SK-N-SH (cell line): ENCODE measurements around the gene TEX52. TPM values are rescaled to one million over a fixed set of nuclear protein-coding genes. Genes with fewer than 3 reads are reported as not detected.

Experiments used
- EP300 ChIP-seq, 2 experiments: IDR thresholded peaks; 2 replicates each; pipeline versions ENCODE4 v1.4.0 to v1.6.1; 2012; ENCODE audit warnings: borderline replicate concordance in 1 of 2, low read depth in 1 of 2, low read length in 1 of 2
- EZH2phosphoT487 ChIP-seq: fragments of 200-600 bp; sonication (generic); IDR thresholded peaks from 2 replicates; pipeline ENCODE4 v1.6.1; 2017; ENCODE audit warnings: low read depth, mixed run types, mild to moderate bottlenecking, antibody characterized with exemption, moderate library complexity, borderline replicate concordance
- FOSL2 ChIP-seq: IDR thresholded peaks from 2 replicates; pipeline ENCODE4 v1.4.0; 2012; ENCODE audit warnings: low read depth, mild to moderate bottlenecking, moderate library complexity, borderline replicate concordance
- FOXJ3 ChIP-seq: sonication (generic); formaldehyde crosslinking; IDR thresholded peaks from 2 replicates; pipeline ENCODE4 v1.5.1; 2020; ENCODE audit warnings: mild to moderate bottlenecking, missing genetic modification reagents
- FOXM1 ChIP-seq: IDR thresholded peaks from 2 replicates; pipeline ENCODE4 v1.4.0; 2012; ENCODE audit warnings: low read depth, mild to moderate bottlenecking
- GABPA ChIP-seq: IDR thresholded peaks from 2 replicates; pipeline ENCODE4 v1.4.0; 2012; ENCODE audit warnings: low read depth, mild to moderate bottlenecking
- GATA2 ChIP-seq: sonication (generic); formaldehyde crosslinking; IDR thresholded peaks from 2 replicates; pipeline ENCODE4 v1.5.0; 2020; ENCODE audit warnings: mild to moderate bottlenecking, missing genetic modification reagents
- JUND ChIP-seq: IDR thresholded peaks from 2 replicates; pipeline ENCODE4 v1.4.0; 2012
- MXI1 ChIP-seq: IDR thresholded peaks from 2 replicates; pipeline ENCODE4 v1.6.1; 2012; ENCODE audit warnings: mild to moderate bottlenecking, low read depth, low read length, improper control_type of control experiment
- NRF1 ChIP-seq: IDR thresholded peaks from 2 replicates; pipeline ENCODE4 v1.6.1; 2012; ENCODE audit warnings: low read depth, mild to moderate bottlenecking, low read length
- POLR2AphosphoS5 ChIP-seq: IDR thresholded peaks from 2 replicates; pipeline ENCODE4 v1.6.1; 2012; ENCODE audit warnings: low read depth, low read length
- RXRA ChIP-seq: IDR thresholded peaks from 2 replicates; pipeline ENCODE4 v1.4.0; 2012; ENCODE audit warnings: low read depth, mild to moderate bottlenecking, borderline replicate concordance
- SIN3A ChIP-seq: IDR thresholded peaks from 2 replicates; pipeline ENCODE4 v1.6.1; 2012; ENCODE audit warnings: low read depth, mild to moderate bottlenecking, low read length, moderate library complexity, borderline replicate concordance
- SMC3 ChIP-seq: IDR thresholded peaks from 2 replicates; pipeline ENCODE4 v1.6.1; 2012; ENCODE audit warnings: low read depth, low read length, improper control_type of control experiment
- TAF1 ChIP-seq: IDR thresholded peaks from 2 replicates; pipeline ENCODE4 v1.6.1; 2012; ENCODE audit warnings: low read depth, mild to moderate bottlenecking, low read length, moderate library complexity, borderline replicate concordance
- TCF12 ChIP-seq: IDR thresholded peaks from 2 replicates; pipeline ENCODE4 v1.4.0; 2012
- TEAD4 ChIP-seq: IDR thresholded peaks from 2 replicates; pipeline ENCODE4 v1.4.0; 2012; ENCODE audit warnings: mild to moderate bottlenecking, borderline replicate concordance; ENCODE audit not compliant: insufficient read depth
- polyA plus RNA-seq, 3 experiments: library from polyadenylated mRNA; depleted of rRNA; stranded (reverse); fragments of >200 nt; gene quantifications; 2 replicates each; pipeline ENCODE4 v1.2.3, GENCODE V29; 2012
- TF ChIP-seq, protein P1 (sequence below): IDR thresholded peaks from 2 replicates; pipeline ENCODE4; 2012
- TF ChIP-seq, protein P2 (sequence below): IDR thresholded peaks from 2 replicates; pipeline ENCODE4 v1.4.0; 2012; ENCODE audit warnings: low read depth, borderline replicate concordance
- TF ChIP-seq, protein P3 (sequence below): IDR thresholded peaks from 2 replicates; pipeline ENCODE4 v1.6.1; 2012; ENCODE audit warnings: mild to moderate bottlenecking, low read depth, low read length, moderate library complexity
- TF ChIP-seq, protein P4 (sequence below): IDR thresholded peaks from 2 replicates; pipeline ENCODE4 v1.4.0; 2012; ENCODE audit warnings: low read depth, borderline replicate concordance

TEX52 gene
- polyA plus RNA-seq, 1 of the 3 experiments (the other 2 are of a cell fraction): not detected

DNA sequence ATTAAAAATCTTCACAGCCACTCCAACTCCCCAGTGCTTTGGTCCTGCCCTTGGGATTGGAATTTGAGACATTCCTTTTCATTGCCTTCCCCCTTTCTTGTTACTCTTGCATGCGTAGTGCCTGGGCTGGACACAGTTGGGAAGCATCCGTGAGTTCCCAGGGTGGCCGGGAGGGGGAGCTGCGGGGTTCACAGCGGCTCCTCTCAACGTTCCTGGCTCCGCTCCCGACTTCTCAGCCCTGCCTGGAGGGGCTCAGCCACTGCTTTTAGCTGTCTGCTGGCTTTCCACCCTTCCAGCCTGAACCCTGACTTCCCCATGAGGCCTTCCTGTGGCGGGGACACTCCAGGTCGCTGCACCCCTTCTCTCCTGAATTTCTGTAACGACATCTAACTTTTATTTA, 3.2 kb downstream of the TEX52 start (continued):
- TF ChIP-seq, protein P1, sequence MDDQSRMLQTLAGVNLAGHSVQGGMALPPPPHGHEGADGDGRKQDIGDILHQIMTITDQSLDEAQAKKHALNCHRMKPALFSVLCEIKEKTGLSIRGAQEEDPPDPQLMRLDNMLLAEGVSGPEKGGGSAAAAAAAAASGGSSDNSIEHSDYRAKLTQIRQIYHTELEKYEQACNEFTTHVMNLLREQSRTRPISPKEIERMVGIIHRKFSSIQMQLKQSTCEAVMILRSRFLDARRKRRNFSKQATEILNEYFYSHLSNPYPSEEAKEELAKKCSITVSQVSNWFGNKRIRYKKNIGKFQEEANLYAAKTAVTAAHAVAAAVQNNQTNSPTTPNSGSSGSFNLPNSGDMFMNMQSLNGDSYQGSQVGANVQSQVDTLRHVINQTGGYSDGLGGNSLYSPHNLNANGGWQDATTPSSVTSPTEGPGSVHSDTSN: no peak
- TF ChIP-seq EZH2phosphoT487 (no peak), FOXJ3 (CRISPR knock-in tag) (no peak), JUND (no peak), RXRA (no peak), MXI1 (no peak), GATA2 (no peak), SMC3 (peak; percentile 69), NRF1 (no peak), POLR2AphosphoS5 (no peak), SIN3A (no peak), TCF12 (no peak), TAF1 (no peak), FOSL2 (no peak), GABPA (no peak), TEAD4 (no peak), EP300 (IDR thresholded peaks at IDR 0.05; ENCODE audit: borderline replicate concordance in 1 of 2, low read depth in 1 of 2, low read length in 1 of 2) (no peak), FOXM1 (no peak)
- TF ChIP-seq, protein P2, sequence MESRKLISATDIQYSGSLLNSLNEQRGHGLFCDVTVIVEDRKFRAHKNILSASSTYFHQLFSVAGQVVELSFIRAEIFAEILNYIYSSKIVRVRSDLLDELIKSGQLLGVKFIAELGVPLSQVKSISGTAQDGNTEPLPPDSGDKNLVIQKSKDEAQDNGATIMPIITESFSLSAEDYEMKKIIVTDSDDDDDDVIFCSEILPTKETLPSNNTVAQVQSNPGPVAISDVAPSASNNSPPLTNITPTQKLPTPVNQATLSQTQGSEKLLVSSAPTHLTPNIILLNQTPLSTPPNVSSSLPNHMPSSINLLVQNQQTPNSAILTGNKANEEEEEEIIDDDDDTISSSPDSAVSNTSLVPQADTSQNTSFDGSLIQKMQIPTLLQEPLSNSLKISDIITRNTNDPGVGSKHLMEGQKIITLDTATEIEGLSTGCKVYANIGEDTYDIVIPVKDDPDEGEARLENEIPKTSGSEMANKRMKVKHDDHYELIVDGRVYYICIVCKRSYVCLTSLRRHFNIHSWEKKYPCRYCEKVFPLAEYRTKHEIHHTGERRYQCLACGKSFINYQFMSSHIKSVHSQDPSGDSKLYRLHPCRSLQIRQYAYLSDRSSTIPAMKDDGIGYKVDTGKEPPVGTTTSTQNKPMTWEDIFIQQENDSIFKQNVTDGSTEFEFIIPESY: no peak
- TF ChIP-seq, protein P3, sequence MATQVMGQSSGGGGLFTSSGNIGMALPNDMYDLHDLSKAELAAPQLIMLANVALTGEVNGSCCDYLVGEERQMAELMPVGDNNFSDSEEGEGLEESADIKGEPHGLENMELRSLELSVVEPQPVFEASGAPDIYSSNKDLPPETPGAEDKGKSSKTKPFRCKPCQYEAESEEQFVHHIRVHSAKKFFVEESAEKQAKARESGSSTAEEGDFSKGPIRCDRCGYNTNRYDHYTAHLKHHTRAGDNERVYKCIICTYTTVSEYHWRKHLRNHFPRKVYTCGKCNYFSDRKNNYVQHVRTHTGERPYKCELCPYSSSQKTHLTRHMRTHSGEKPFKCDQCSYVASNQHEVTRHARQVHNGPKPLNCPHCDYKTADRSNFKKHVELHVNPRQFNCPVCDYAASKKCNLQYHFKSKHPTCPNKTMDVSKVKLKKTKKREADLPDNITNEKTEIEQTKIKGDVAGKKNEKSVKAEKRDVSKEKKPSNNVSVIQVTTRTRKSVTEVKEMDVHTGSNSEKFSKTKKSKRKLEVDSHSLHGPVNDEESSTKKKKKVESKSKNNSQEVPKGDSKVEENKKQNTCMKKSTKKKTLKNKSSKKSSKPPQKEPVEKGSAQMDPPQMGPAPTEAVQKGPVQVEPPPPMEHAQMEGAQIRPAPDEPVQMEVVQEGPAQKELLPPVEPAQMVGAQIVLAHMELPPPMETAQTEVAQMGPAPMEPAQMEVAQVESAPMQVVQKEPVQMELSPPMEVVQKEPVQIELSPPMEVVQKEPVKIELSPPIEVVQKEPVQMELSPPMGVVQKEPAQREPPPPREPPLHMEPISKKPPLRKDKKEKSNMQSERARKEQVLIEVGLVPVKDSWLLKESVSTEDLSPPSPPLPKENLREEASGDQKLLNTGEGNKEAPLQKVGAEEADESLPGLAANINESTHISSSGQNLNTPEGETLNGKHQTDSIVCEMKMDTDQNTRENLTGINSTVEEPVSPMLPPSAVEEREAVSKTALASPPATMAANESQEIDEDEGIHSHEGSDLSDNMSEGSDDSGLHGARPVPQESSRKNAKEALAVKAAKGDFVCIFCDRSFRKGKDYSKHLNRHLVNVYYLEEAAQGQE: no peak
- TF ChIP-seq, protein P4, sequence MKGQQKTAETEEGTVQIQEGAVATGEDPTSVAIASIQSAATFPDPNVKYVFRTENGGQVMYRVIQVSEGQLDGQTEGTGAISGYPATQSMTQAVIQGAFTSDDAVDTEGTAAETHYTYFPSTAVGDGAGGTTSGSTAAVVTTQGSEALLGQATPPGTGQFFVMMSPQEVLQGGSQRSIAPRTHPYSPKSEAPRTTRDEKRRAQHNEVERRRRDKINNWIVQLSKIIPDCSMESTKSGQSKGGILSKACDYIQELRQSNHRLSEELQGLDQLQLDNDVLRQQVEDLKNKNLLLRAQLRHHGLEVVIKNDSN: no peak
